Endothelial cell of umbilical vein (primary cell): ENCODE measurements around the gene AUH.

Experiments used
- CTCF ChIP-seq, 2 donors: IDR thresholded peaks; 1 replicate in 1 of 2; 2 replicates in 1 of 2; pipeline ENCODE4 v1.5.1; 2011; ENCODE audit warnings: low read length in 2 of 2, mild to moderate bottlenecking in 2 of 2, moderate library complexity in 2 of 2, control low read depth in 1 of 2, inconsistent platforms in 1 of 2, low read depth in 1 of 2; ENCODE audit not compliant: insufficient read depth in 1 of 2; ENCODE audit errors: extremely low read depth in 1 of 2
- EZH2 ChIP-seq: IDR thresholded peaks from 2 replicates; pipeline ENCODE4 v1.6.1; 2012; ENCODE audit warnings: borderline replicate concordance, low read depth, mild to moderate bottlenecking, moderate library complexity, low read length, inconsistent platforms; ENCODE audit not compliant: severe bottlenecking
- FOS ChIP-seq: IDR thresholded peaks from 2 replicates; pipeline ENCODE4 v1.6.1; 2011; ENCODE audit warnings: mild to moderate bottlenecking, low read length, moderate library complexity, borderline replicate concordance; ENCODE audit not compliant: insufficient read depth
- GATA2 ChIP-seq: IDR thresholded peaks from 2 replicates; pipeline ENCODE4 v1.7.0; 2011; ENCODE audit warnings: low read depth, mild to moderate bottlenecking, moderate library complexity, mixed read lengths, low read length; ENCODE audit not compliant: insufficient read length, insufficient read depth
- MAX ChIP-seq: IDR thresholded peaks from 2 replicates; pipeline ENCODE4 v1.6.1; 2011; ENCODE audit not compliant: insufficient read depth, insufficient read length
- POLR2A ChIP-seq: IDR thresholded peaks from 2 replicates; pipeline ENCODE4 v1.6.1; 2012; ENCODE audit warnings: low read depth, mild to moderate bottlenecking, control low read depth, low read length
- POLR2AphosphoS5 ChIP-seq: IDR thresholded peaks from 2 replicates; pipeline ENCODE4 v1.6.1; 2012; ENCODE audit warnings: low read depth, mild to moderate bottlenecking, control low read depth, low read length, moderate library complexity; ENCODE audit not compliant: insufficient read depth

GRCh38 chr9:91378695-91379127 is 17.0 kb upstream of the AUH start:
- TF ChIP-seq POLR2A, result peak; percentile 37
- no peak for TF ChIP-seq MAX
- no peak for TF ChIP-seq CTCF (IDR thresholded peaks at IDR 0.05; ENCODE audit: extremely low read depth in 1 of 2, insufficient read depth in 1 of 2, low read depth in 1 of 2, low read length in 2 of 2)
- TF ChIP-seq POLR2AphosphoS5, result peak; percentile 58
- TF ChIP-seq EZH2, result no peak
- peak; percentile 98 for TF ChIP-seq GATA2
- peak; percentile 67 for TF ChIP-seq FOS
